ENCODE data around the gene PHAF1. TPM values are rescaled to one million over a fixed set of nuclear protein-coding genes. Genes with fewer than 3 reads are reported as not detected.

PHAF1 gene
- total and polyA plus RNA-seq, 2 of the 13 experiments (the other 11 are each of a cell fraction or from before 2014, with no cell fraction given) = 48.3 to 174 TPM

DNA sequence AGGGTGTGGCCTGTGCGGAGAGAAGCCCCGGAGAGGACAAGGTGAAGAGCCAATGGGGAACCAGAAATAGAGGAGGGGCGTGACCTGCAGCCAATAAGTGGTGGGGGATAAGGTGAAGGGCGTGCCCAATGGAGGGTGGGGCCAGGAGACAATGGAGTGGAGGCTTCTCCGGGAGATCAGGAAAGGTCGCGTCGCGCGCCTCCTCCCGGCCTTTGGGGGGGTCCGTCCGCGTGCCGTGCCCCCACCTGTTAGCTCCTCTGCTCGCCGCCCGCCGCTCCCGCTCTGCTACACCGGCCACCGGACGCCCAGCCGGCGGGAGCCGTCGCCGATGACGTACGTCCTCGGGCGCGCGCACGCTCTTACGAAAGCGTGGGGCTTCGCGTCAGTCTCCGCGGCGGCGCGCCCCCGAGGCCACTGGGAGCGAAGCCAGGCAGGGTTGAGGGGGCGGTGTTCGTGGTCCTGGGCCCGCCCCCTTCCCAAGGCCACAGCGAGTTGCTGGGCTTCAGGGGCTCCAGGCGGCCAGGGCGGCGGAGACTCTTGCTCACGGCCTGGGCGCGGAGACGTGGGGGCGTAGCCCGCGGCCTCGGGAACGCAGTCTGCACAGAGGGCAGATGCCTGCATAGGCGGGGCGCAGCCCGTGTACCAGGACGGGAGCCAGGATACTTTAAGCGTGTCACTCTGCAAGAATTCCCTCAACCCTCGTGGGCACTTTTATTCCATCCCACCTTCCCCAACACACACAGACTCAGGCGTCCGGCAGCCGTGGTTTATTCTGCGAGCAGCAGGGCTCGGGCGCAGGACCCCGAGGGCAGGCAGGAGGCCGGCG lies 74.1 kb downstream of the PHAF1 start, which contains the start of gene MATCAP1 (continued):
- TF ChIP-seq POGK (CRISPR knock-in tag; conservative IDR thresholded peaks at IDR 0.05) (peak; percentile 82), NR2C2 (CRISPR knock-in tag; IDR thresholded peaks at IDR 0.05; ENCODE audit: borderline replicate concordance) (peak; percentile 72), DNMT1 (CRISPR knock-in tag; IDR thresholded peaks at IDR 0.05) (peak; percentile 87), BRCA1 (CRISPR knock-in tag; IDR thresholded peaks at IDR 0.05) (no peak), AGO2 (optimal IDR thresholded peaks at IDR 0.05; ENCODE audit: low read depth, low read length) (no peak), RXRA (CRISPR knock-in tag; IDR thresholded peaks at IDR 0.05) (peak; percentile 82), SMARCC2 (IDR thresholded peaks at IDR 0.05) (no peak), SMARCE1 (IDR thresholded peaks at IDR 0.05; ENCODE audit: borderline replicate concordance) (no peak), ZNF335 (CRISPR knock-in tag; IDR thresholded peaks at IDR 0.05) (no peak; the same call in 1 of the 2 replicates), ZFY (CRISPR knock-in tag; IDR thresholded peaks at IDR 0.05) (peak; percentile 59), JARID2 (CRISPR knock-in tag; IDR thresholded peaks at IDR 0.05; ENCODE audit: insufficient replicate concordance) (no peak), NFIB (CRISPR knock-in tag; IDR thresholded peaks at IDR 0.05; ENCODE audit: borderline replicate concordance) (no peak), ZBTB1 (CRISPR knock-in tag; IDR thresholded peaks at IDR 0.05; ENCODE audit: borderline replicate concordance) (no peak), YEATS4 (CRISPR knock-in tag; IDR thresholded peaks at IDR 0.05; ENCODE audit: borderline replicate concordance) (peak; percentile 90; the same call in 1 of the 2 replicates), ZMYM2 (CRISPR knock-in tag; IDR thresholded peaks at IDR 0.05) (no peak), ZNF512B (CRISPR knock-in tag; IDR thresholded peaks at IDR 0.05; ENCODE audit: borderline replicate concordance) (no peak), ISL2 (CRISPR knock-in tag; IDR thresholded peaks at IDR 0.05) (peak; percentile 61), ZSCAN25 (CRISPR knock-in tag; IDR thresholded peaks at IDR 0.05) (peak; percentile 77; the same call in 1 of the 2 replicates), PRPF4 (IDR thresholded peaks at IDR 0.05; ENCODE audit: low read depth, low read length, poor library complexity, severe bottlenecking) (no peak), ZNF292 (CRISPR knock-in tag; IDR thresholded peaks at IDR 0.05; ENCODE audit: borderline replicate concordance, low read depth) (peak; percentile 21; the same call in 1 of the 2 replicates)
- TF ChIP-seq, protein P1, sequence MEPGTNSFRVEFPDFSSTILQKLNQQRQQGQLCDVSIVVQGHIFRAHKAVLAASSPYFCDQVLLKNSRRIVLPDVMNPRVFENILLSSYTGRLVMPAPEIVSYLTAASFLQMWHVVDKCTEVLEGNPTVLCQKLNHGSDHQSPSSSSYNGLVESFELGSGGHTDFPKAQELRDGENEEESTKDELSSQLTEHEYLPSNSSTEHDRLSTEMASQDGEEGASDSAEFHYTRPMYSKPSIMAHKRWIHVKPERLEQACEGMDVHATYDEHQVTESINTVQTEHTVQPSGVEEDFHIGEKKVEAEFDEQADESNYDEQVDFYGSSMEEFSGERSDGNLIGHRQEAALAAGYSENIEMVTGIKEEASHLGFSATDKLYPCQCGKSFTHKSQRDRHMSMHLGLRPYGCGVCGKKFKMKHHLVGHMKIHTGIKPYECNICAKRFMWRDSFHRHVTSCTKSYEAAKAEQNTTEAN (CRISPR knock-in tag; conservative IDR thresholded peaks at IDR 0.05) = no peak
- TF ChIP-seq, protein P2, sequence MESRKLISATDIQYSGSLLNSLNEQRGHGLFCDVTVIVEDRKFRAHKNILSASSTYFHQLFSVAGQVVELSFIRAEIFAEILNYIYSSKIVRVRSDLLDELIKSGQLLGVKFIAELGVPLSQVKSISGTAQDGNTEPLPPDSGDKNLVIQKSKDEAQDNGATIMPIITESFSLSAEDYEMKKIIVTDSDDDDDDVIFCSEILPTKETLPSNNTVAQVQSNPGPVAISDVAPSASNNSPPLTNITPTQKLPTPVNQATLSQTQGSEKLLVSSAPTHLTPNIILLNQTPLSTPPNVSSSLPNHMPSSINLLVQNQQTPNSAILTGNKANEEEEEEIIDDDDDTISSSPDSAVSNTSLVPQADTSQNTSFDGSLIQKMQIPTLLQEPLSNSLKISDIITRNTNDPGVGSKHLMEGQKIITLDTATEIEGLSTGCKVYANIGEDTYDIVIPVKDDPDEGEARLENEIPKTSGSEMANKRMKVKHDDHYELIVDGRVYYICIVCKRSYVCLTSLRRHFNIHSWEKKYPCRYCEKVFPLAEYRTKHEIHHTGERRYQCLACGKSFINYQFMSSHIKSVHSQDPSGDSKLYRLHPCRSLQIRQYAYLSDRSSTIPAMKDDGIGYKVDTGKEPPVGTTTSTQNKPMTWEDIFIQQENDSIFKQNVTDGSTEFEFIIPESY (CRISPR knock-in tag; IDR thresholded peaks at IDR 0.05) = no peak

Data from HepG2 (cell line).